ES-I3 (cell line): ENCODE measurements around the gene NECTIN4.

ENCODE experiments used
- H3K36me3 ChIP-seq: 2 replicates; pipeline ENCODE4 v1.6.1; 2013; ENCODE audit warnings: mild to moderate bottlenecking, low read length, control low read depth, moderate library complexity; ENCODE audit not compliant: insufficient read depth
- H3K4me1 ChIP-seq: 2 replicates; pipeline ENCODE4 v1.6.1; 2013; ENCODE audit warnings: mild to moderate bottlenecking, control low read depth, low read length; ENCODE audit not compliant: insufficient read depth
- H3K9ac ChIP-seq: 2 replicates; pipeline ENCODE4 v1.6.1; 2013; ENCODE audit warnings: low read depth, mild to moderate bottlenecking, low read length, moderate library complexity
- H3K9me3 ChIP-seq: 2 replicates; pipeline ENCODE4 v1.6.1; 2013; ENCODE audit warnings: mild to moderate bottlenecking, low read length, moderate library complexity; ENCODE audit not compliant: control insufficient read depth, insufficient read depth

NECTIN4 gene

DNA sequence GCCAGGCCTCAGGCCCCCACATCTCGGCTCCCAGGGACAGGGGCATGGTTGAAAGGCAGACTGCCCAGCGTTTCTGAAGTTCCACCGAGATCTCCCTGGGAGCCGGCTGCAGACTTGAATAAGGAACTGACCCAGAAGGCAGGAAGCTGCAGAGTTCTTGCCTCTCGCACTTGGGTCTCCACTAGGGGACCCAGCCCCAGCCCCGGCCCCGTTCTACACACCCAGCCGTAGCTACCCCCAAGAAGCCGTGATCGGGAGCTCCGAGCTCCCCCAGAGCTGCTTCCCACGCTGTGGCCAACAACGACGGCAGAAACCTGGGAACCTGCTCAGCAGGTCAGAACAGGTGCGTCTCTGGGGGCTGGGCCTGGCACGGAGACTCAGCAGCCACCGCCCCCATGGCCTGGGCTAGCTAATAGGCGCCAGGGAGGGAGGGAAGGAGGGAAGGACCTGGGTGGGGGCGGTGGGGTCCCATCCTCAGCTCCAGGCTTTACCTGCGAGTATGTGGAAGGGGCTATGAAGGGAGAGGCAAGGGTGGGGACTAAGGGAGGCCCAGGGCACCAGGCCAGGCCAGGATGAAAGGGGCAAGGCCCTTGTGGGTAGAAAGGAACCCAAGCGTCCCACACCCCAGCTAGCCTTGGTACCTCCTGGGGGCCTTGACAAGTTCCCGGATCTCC is at the start of gene NECTIN4:
TSS of gene NECTIN4 (minus strand) at position 308 of the 674 bp plus-strand sequence. CDS start at position 46, 262 bp downstream.
- H3K9ac ChIP-seq: no peak within 1 kb of the TSS
- no peaks in the 10 kb centered on the region for H3K9me3 ChIP-seq
- H3K36me3 ChIP-seq: no peaks in the 10 kb centered on the region
- peaks cover 13% of the 10 kb centered on the region; the same call in 1 of the 2 replicates for H3K4me1 ChIP-seq

DNA sequence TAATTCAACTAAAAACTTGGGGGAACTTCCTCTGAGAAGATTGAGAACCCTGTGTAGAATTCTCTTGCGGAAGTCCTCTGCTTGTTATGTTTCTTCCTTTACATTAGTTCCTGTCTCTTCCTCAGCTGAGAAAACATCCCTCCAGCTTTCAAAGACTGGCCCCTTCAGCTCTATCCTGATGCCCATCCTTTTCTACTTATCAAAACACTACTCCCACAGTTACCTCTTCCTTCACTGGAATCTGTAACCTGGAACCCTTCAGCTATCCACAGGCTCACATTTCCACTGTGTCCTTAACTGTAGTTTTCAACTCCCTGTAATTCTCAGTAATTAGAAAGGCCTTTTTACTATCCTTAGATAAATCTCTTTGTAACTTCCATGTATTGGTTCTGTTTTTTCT is 49.1 kb upstream of the NECTIN4 start:
- H3K4me1 ChIP-seq: no peaks in the 10 kb centered on the region
- no peaks in the 10 kb centered on the region for H3K9me3 ChIP-seq
- H3K36me3 ChIP-seq: no peaks in the 10 kb centered on the region
- H3K9ac ChIP-seq: no peak overlapping the region

DNA sequence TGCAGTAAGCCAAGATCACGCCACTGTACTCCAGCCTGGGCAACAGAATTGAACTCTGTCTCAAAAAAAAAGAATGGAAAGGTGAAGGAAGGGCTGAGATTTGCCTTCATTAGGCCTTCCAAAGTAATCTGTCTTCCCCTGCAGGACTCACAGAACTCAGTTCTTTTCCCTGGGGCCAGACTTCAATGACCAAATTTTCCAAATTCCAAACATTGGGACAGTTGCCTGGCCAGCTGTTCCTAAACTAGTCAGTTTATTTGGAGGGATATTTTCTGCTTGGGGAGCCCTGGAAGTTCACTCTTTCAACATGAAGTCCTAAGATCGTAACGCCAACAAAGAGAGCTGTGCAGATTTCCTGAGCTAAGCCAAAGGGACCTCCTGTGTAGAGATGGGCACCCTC is 48.5 kb upstream of the NECTIN4 start:
- no peaks in the 10 kb centered on the region for H3K9me3 ChIP-seq

GRCh38 chr1:161133220-161133740 is 43.9 kb upstream of the NECTIN4 start:
- Histone ChIP-seq H3K9me3 (no peaks in the 10 kb centered on the region), H3K36me3 (peaks cover 11% of the 10 kb centered on the region; the same call in 1 of the 2 replicates), H3K4me1 (peaks cover 8% of the 10 kb centered on the region; the same call in 1 of the 2 replicates), H3K9ac (peak overlapping the region; percentile 76)

More for the DNA sequence above, 48.5 kb upstream of the NECTIN4 start:
- Histone ChIP-seq H3K36me3 (no peaks in the 10 kb centered on the region), H3K4me1 (no peaks in the 10 kb centered on the region), H3K9ac (no peak overlapping the region)

DNA sequence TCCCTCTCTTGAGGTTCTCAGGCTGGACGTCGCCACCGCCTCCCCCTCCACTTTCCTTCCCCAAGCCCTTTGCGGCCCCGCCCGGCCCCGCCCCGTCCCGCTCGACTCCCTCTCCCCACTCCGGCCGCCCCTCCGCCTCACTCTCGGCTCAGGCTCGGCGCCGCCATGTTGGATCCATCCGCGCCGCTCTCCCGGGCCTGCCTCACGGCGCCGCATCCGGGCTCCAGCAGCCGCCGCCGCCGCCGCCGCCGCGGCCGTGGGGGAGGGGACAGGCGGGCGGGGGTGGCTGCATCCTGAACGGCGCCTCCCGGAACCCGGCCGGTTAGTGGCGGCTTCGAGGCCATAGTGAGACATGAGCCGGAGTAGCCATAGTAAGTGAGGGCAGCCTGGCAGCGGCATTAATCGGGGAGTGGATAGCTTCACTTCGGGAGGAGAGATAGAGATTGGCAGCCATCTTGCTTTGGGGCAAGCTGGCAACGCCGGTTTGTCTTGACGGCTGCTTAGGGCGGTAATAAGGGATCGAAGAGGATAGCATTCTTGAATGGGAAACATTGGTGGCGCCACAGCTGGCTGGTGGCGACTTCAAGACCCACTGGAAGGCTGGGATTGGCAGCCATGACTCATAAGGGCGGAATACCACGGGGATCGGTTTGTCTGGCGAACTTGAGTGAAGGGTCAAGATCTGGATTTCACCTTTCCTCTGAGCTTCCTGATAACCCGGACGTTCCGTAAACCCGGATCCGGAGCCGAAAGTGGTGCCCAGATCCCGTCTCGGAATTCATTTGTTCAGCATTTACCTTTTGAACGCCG is 43.3 kb upstream of the NECTIN4 start, which contains the start of gene DEDD:
TSS of gene DEDD (minus strand) at position 258 of the 810 bp plus-strand sequence. CDS start 8,205 bp downstream, outside the sequence.
- peak within 1 kb of the TSS; percentile 76 for H3K9ac ChIP-seq
- peaks cover 8% of the 10 kb centered on the region; the same call in 1 of the 2 replicates for H3K4me1 ChIP-seq

DNA sequence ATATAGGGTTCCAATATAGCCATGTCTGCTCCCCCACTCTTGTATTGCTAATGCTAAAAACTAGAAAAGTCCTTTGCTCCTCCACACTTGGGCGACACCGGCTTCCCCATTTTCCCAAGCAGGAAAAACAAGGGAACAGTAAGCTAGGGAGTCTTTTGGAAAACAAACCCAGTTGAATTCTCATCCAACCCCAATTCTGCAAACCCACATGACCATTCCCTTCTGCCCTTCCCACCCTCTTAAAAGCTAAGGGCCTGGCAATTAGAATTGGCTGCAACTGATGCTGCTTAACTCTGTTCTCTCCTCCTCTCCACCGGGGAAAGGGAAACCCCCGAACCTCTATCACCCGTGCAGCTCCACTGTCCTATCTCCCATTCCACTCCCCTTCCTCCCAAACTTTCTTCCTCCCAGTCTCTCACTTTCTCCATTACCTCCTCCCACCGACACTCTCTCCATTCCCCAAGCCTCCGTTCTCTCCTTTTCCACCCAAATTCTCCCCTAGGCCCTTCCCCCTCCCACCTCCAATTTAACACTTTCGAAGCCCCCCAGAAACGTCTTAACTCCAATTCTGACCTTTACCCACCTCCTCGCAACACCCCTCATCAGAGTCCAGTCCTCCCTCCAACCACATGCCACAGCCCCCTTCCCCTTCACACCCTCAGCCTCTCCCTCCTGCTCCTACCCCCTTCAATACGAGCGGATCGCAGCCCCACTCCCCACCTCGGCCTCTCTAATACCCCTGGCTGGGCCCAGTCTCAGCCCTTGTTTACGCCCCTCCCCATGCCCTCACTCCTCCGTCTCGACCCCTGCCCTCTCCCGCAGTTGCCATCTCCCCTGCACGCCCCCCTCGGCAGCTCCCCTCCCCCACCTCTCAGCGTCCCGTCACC is 42.4 kb upstream of the NECTIN4 start:
- Histone ChIP-seq H3K9ac (peak overlapping the region; percentile 76), H3K36me3 (peaks cover 18% of the 10 kb centered on the region), H3K4me1 (peaks cover 8% of the 10 kb centered on the region; the same call in 1 of the 2 replicates), H3K9me3 (no peaks in the 10 kb centered on the region)

More for the DNA sequence above, 43.3 kb upstream of the NECTIN4 start, which contains the start of gene DEDD:
- H3K9me3 ChIP-seq: no peaks in the 10 kb centered on the region
- peaks cover 16% of the 10 kb centered on the region for H3K36me3 ChIP-seq

- peaks cover 8% of the 10 kb centered on the region; the same call in 1 of the 2 replicates for H3K4me1 ChIP-seq
- no peaks in the 10 kb centered on the region for H3K9me3 ChIP-seq
- no peak overlapping the region for H3K9ac ChIP-seq
- H3K36me3 ChIP-seq: peaks cover 19% of the 10 kb centered on the region
Observed at GRCh38 chr1:161130266-161130665, 40.9 kb upstream of the NECTIN4 start.

DNA sequence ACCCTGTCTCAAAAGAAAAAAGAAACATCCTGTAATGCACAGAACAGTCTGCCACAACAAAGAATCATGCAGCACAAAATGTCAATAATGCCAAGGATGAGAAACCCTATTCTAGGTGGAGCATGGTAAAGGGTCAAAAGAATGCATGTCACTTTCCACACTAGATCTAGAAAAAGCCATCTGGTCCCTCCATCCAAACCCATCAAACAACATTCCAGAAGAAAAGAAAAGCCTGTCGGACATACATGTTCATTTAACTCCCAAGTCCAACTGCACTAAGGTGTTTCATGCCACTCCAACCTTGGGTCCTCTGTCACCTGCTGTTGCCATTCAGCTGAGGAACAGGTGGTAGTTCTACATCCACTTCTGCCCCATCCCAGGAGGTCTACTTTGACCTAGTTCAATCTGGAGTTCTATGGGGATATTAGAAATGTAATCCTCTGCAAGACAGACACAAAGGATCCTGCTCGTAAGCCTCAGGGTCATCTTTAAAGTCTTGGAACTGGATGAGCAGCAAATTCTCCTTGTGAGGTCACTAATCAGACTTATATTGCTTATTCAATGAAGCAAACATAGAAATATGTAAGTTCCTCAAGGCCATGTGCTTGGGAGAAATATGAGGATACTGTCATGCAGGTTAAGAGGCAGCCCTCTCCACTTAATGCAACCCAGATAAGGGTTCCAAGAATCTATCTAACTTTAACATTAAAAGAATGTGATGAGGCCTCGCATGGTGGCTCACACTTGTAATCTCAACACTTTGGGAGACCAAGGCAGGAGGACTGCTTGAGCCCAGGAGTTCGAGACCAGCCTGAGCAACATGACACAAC is 39.4 kb upstream of the NECTIN4 start:
- H3K4me1 ChIP-seq: peaks cover 8% of the 10 kb centered on the region; the same call in 1 of the 2 replicates
- no peaks in the 10 kb centered on the region for H3K9me3 ChIP-seq
- H3K9ac ChIP-seq: no peak overlapping the region
- H3K36me3 ChIP-seq: peaks cover 28% of the 10 kb centered on the region

DNA sequence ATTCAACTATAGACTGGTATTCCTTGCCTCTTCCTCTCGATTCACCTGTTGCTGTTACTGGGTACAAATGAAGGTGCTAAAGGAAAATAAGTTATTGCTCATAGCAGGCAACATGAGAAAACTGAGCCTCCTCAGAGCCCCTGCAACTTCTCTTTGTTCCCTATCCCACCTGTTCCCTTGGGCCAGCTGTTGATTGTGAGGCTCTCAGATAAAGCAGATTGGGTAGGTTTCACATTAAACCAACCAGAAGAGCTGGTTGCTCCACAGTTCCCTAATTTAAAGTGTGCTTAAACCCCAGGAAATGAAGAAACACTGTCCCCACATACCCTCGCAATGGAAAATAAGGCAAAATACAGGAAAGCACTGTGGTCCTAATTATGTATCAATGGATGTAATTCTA is 38.3 kb upstream of the NECTIN4 start:
- Histone ChIP-seq H3K9ac (no peak overlapping the region), H3K4me1 (peaks cover 8% of the 10 kb centered on the region; the same call in 1 of the 2 replicates), H3K36me3 (peaks cover 28% of the 10 kb centered on the region), H3K9me3 (no peaks in the 10 kb centered on the region)

DNA sequence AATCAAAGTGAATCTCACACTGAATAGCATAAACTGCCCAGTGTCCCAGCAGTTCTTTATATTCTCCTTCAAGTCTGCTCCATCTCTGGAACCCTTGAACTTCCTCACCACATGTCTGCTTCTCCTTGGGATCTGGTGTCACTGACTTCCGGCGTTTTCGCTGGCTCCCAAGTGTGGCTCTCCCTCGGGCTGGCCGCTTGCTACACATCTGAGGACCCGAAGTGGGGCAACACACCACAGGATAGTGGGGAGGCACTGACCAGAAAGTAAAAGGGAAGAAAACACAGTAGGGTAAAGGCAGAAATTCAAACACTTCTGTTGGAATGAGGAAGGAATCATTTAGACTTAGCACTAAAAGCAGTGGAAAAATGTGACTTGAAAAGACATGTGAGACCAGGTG is 33.6 kb upstream of the NECTIN4 start:
- H3K9me3 ChIP-seq: no peaks in the 10 kb centered on the region
- H3K4me1 ChIP-seq: peaks cover 12% of the 10 kb centered on the region
- H3K9ac ChIP-seq: no peak overlapping the region
- H3K36me3 ChIP-seq: peaks cover 41% of the 10 kb centered on the region

- Histone ChIP-seq H3K9ac (no peak overlapping the region), H3K36me3 (peaks cover 35% of the 10 kb centered on the region)
Observed at GRCh38 chr1:161121834-161122233, 32.5 kb upstream of the NECTIN4 start.

GRCh38 chr1:161121042-161121650 is 31.8 kb upstream of the NECTIN4 start:
- H3K4me1 ChIP-seq: peaks cover 12% of the 10 kb centered on the region
- H3K36me3 ChIP-seq: peaks cover 35% of the 10 kb centered on the region
- H3K9ac ChIP-seq: no peak overlapping the region
- no peaks in the 10 kb centered on the region for H3K9me3 ChIP-seq

More at GRCh38 chr1:161121834-161122233, 32.5 kb upstream of the NECTIN4 start:
- Histone ChIP-seq H3K9me3 (no peaks in the 10 kb centered on the region), H3K4me1 (peaks cover 12% of the 10 kb centered on the region)
